Activated CD4-positive, alpha-beta T cell treated with anti-CD3 and anti-CD28 coated beads, Interleukin-2, amount 10 ng/mL, durations not matched to agents 7 days and 5 days (primary cell): ENCODE data around the gene TTC6. TPM values are rescaled to one million over a fixed set of nuclear protein-coding genes. Genes with fewer than 3 reads are reported as not detected.

Experiments
- CTCF ChIA-PET: fragments of 350-600 bp; sonication (Branson Sonifier 250); formaldehyde crosslinking; loops from one replicate; lab custom pipeline; 2021; ENCODE audit warnings: antibody characterized with exemption; lab: Charles Lee
- POLR2A ChIA-PET: fragments of 350-600 bp; sonication (Branson Sonifier 250); formaldehyde crosslinking; loops from one replicate; lab custom pipeline; 2021; ENCODE audit warnings: antibody characterized with exemption; lab: Charles Lee
- DNase-seq: peaks from one replicate; pipeline ENCODE4 v3.0.0-alpha.2; 2020
- H3K27ac Mint-ChIP-seq: one replicate; pipeline ENCODE4 v1.8.0; 2021; ENCODE audit warnings: mild to moderate bottlenecking, moderate library complexity, mixed read lengths
- H3K27me3 Mint-ChIP-seq: one replicate; pipeline ENCODE4 v1.8.0; 2021; ENCODE audit warnings: mixed read lengths
- H3K36me3 Mint-ChIP-seq: one replicate; pipeline ENCODE4 v1.8.0; 2021; ENCODE audit warnings: low read depth, mixed read lengths
- H3K4me1 Mint-ChIP-seq: one replicate; pipeline ENCODE4 v1.8.0; 2021; ENCODE audit warnings: mixed read lengths
- H3K4me3 Mint-ChIP-seq: one replicate; pipeline ENCODE4 v1.8.0; 2021; ENCODE audit warnings: mild to moderate bottlenecking, moderate library complexity, mixed read lengths
- H3K9me3 Mint-ChIP-seq: one replicate; pipeline ENCODE4 v1.8.0; 2021; ENCODE audit warnings: mixed read lengths
- total RNA-seq, 2 experiments: library from RNA; stranded (reverse); gene quantifications; one replicate each; pipeline ENCODE4 v1.2.3, GENCODE V29; 2021

TTC6 gene
- total RNA-seq, 2 experiments from 2014 or later: not detected

DNA sequence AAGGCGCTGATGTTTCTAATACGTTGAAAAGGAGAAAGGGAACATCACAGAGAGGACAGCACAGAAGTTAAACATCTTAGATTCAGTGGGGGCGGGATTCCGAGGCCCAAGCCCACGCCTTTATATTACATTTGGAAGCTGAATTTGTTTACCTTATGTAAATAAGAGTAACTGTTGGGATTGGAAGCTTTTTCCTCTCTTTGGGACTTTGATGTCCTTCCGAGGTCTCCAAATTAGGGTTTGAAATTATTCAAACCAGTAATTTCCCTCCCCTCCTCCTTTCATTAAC lies 6.8 kb upstream of the TTC6 start:
- CTCF ChIA-PET: no interaction called here
- Mint-ChIP-seq H3K27me3 (peaks cover 72% of the 10 kb centered on the region), H3K9me3 (peaks cover 2% of the 10 kb centered on the region), H3K27ac (no peak overlapping the region), H3K4me3 (no peak overlapping the region), H3K36me3 (peaks cover 4% of the 10 kb centered on the region), H3K4me1 (no peaks in the 10 kb centered on the region)
- no peak for DNase-seq
- POLR2A ChIA-PET: no interaction called here

DNA sequence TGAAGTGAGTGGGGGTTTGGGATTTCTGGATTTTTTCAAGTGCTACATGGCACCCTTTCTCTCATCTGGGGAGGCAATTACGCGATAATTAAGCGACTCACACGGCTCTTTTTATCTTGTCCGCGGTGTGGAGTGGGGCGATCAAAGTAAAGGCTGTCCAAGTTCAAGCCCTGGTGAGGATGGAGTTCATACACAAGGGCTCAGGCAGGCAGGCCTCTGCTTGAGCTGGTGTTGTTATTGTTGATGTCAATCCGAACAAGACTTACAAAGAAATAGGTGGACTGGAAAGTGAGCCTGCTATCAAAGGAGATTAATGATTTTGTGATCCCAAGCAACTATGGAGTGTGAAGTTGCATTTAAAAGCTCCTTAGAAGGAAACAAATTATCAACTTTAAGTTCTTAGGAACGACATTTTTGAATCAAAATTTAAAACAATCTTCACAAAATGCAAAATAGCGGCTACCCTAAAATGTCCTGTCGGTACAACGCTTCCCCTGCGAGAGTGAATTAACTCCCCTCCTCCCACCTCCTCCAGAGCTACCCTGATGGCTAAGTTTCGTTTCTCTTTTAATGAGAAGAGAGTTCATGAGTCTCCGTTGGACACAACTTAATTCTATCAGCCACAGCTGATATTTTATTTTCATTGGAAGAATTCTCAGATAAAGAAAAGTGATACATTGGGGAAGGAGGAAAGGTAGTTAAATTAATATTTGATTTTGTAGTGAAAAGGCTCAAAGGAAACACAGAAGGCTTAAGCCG lies 6.3 kb upstream of the TTC6 start:
- Mint-ChIP-seq H3K9me3 (peaks cover 6% of the 10 kb centered on the region), H3K27me3 (peaks cover 78% of the 10 kb centered on the region), H3K4me1 (peaks cover 2% of the 10 kb centered on the region), H3K4me3 (no peak overlapping the region), H3K27ac (no peak overlapping the region), H3K36me3 (peaks cover 6% of the 10 kb centered on the region)
- no peak for DNase-seq
- CTCF ChIA-PET: interaction anchor here (0.6 kb wide), 1 partner anchor 274 kb away, joined by 3 read pairs; no protein-coding TSS in a partner anchor
- POLR2A ChIA-PET: no interaction called here

GRCh38 chr14:37589715-37590427 lies 5.6 kb upstream of the TTC6 start:
- Mint-ChIP-seq H3K4me3 (no peak overlapping the region), H3K36me3 (peaks cover 8% of the 10 kb centered on the region), H3K9me3 (peaks cover 7% of the 10 kb centered on the region), H3K27me3 (peaks cover 80% of the 10 kb centered on the region), H3K27ac (no peak overlapping the region), H3K4me1 (peaks cover 4% of the 10 kb centered on the region)
- CTCF ChIA-PET: interaction anchor here (0.6 kb wide), 1 partner anchor 274 kb away, joined by 3 read pairs; no protein-coding TSS in a partner anchor
- no peak for DNase-seq
- POLR2A ChIA-PET: no interaction called here

DNA sequence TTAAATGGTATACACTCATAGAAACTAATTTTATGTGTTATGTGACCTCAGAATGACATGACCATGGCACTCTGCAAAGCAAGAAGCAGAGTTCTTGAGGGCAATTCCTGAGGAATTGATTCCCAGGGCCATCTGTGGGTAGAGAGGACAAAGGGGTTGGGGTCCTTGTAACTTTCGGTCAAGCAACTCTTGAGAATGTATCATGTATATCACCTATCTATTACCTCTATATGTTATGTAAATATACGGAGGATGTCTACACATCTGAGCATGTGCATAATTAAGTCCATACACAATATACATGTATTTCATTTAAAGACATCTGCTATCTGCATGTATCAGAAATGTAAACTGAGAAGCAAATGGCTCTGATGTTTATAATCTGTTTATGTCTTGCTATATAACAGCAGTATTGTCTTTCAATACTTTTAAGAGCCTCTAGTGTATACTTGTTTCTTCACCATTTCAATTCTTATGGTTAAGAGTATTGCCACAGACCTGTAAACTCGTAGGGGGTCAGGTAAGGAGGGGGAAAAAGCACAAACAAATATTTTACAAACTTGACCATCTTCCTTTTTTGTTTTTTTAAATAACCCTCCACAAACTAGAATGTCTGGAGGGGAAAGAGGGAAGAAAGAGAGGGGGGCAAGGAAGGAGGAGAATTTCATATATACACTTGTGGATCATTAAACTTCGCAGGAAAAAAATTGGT lies 4.8 kb upstream of the TTC6 start:
- no peak for DNase-seq
- ChIA-PET POLR2A (no interaction called here), CTCF (no interaction called here)
- no peak overlapping the region for H3K4me3 Mint-ChIP-seq
- peaks cover 7% of the 10 kb centered on the region for H3K9me3 Mint-ChIP-seq
- H3K4me1 Mint-ChIP-seq: peaks cover 4% of the 10 kb centered on the region
- peaks cover 75% of the 10 kb centered on the region for H3K27me3 Mint-ChIP-seq
- peaks cover 8% of the 10 kb centered on the region for H3K36me3 Mint-ChIP-seq
- H3K27ac Mint-ChIP-seq: peak overlapping the region; percentile 72

- Mint-ChIP-seq H3K9me3 (peaks cover 7% of the 10 kb centered on the region), H3K4me3 (peak overlapping the region; percentile 18), H3K36me3 (peaks cover 8% of the 10 kb centered on the region), H3K27ac (peak overlapping the region; percentile 72), H3K4me1 (peaks cover 8% of the 10 kb centered on the region), H3K27me3 (peaks cover 75% of the 10 kb centered on the region)
- ChIA-PET CTCF (no interaction called here), POLR2A (no interaction called here)
- no peak for DNase-seq
Measured at GRCh38 chr14:37591311-37591940, 4.0 kb upstream of the TTC6 start.

DNA sequence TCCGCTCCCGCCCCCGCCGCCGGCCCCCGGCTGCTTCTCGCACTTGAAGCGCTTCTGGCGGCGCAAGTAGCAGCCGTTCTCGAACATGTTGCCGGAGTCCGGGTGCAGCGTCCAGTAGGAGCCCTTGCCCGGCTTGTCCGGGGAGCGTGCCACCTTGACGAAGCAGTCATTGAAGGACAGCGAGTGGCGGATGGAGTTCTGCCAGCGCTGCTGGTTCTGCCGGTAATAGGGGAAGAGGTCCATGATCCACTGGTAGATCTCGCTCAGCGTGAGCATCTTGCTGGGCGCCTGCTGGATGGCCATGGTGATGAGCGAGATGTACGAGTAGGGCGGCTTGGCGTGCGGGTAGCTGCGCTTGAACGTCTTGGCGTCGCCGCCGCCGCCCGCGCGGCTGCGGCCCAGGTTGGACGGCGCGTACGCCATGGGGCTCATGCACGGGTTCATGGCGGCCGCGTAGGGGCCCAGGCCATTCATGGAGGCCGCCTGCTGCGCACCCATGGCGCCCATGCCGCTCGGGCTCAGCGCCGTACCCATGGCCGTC lies 3.4 kb upstream of the TTC6 start:
- Mint-ChIP-seq H3K27me3 (peaks cover 77% of the 10 kb centered on the region), H3K4me3 (no peak overlapping the region), H3K36me3 (peaks cover 8% of the 10 kb centered on the region), H3K9me3 (peaks cover 7% of the 10 kb centered on the region), H3K27ac (peak overlapping the region; percentile 25), H3K4me1 (peaks cover 9% of the 10 kb centered on the region)
- CTCF ChIA-PET: no interaction called here
- POLR2A ChIA-PET: no interaction called here
- DNase-seq: no peak

DNA sequence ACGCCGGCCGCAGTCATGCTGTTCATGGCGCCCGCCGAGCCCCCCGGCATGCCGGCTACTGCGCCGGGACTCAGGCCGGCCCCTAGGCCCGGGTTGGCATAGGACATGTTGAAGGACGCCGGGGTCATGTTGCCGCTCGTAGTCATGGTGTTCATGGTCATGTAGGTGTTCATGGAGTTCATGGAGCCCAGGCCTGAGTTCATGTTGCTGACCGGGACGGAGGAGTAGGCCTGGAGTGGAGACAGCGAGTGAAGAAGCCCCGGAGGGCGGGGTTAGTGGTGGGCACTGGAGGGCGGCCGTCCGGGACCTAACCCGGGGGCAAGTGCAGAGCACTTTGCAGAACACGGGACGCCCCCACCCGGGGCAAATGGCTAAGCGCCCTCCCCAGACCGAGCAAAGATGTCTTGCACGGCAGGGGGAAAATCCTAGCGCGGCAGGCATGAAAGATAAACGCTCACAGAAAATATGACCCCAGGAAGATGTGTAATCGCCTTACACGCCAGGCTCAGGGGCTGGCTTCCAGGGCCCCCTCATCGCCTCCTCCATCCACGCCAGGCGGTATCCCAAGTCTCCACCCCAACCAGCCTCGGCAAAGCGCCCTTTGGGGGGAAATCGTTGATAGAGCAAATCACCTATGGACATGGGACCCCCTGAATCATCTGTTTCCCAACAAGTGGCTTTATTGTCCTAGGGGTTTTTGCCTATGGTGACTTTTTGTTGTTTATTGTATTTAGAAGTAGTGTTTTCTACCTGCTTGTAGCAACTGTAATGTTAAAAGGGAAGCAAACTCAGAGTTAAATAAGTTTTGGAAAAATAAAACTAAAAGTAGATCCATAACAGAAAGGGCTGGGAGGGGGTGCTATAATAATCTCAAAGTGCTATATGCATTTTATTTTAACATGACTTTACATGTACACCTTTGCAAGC lies 2.7 kb upstream of the TTC6 start:
- Mint-ChIP-seq H3K36me3 (peaks cover 8% of the 10 kb centered on the region), H3K4me1 (peaks cover 9% of the 10 kb centered on the region), H3K9me3 (peaks cover 9% of the 10 kb centered on the region), H3K27ac (peak overlapping the region; percentile 57), H3K27me3 (peaks cover 75% of the 10 kb centered on the region), H3K4me3 (no peak overlapping the region)
- DNase-seq: no peak
- ChIA-PET POLR2A (no interaction called here), CTCF (interaction anchor here (0.6 kb wide), 1 partner anchor 10 kb away, joined by 3 read pairs; no protein-coding TSS in a partner anchor)

DNA sequence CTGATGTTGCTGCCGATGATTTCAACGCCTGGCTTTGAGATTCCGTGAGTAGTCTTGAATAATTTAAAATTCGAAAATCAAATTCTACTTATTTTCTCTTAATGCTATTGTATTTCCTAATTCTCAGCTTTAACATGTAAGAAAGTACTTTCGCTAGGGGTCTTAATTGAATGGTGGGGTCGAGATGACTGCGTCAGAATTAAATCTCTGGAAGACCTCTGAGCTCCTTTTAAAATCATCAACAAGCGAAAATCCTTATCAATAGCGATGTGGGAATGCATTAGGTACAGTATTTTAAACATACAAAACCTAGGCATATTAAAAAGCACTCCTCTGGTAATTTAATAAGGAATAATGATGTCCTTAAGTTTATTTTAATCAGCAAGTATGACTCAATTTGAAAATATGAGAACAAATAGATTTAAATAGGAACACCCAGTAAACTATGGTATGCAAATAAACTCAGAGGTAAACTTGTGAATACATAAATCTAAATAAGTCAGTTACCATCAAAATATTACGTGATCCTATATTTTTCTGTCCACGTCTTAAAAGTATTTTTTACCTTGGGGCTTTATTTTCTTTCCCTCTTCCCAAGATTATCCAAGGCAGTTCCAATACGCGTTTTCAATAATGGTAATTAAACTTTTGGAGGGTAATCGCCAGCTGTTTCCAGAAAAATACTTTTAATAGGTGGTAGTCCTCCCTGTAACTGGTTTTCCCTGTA lies 1.8 kb upstream of the TTC6 start:
- Mint-ChIP-seq H3K4me1 (peaks cover 9% of the 10 kb centered on the region), H3K4me3 (peak overlapping the region; percentile 49), H3K27me3 (peaks cover 72% of the 10 kb centered on the region), H3K9me3 (peaks cover 9% of the 10 kb centered on the region), H3K36me3 (peaks cover 6% of the 10 kb centered on the region), H3K27ac (peak overlapping the region; percentile 68)
- ChIA-PET POLR2A (no interaction called here), CTCF (interaction anchor here (0.6 kb wide), 1 partner anchor 9 kb away, joined by 3 read pairs; no protein-coding TSS in a partner anchor)
- DNase-seq: no peak

GRCh38 chr14:37594238-37594970 lies 1.0 kb upstream of the TTC6 start:
- Mint-ChIP-seq H3K27me3 (peaks cover 71% of the 10 kb centered on the region), H3K9me3 (peaks cover 7% of the 10 kb centered on the region), H3K4me3 (peak overlapping the region; percentile 49), H3K4me1 (peaks cover 9% of the 10 kb centered on the region), H3K36me3 (peaks cover 12% of the 10 kb centered on the region), H3K27ac (peak overlapping the region; percentile 68)
- POLR2A ChIA-PET: no interaction called here
- CTCF ChIA-PET: no interaction called here
- DNase-seq: peak; percentile 24

DNA sequence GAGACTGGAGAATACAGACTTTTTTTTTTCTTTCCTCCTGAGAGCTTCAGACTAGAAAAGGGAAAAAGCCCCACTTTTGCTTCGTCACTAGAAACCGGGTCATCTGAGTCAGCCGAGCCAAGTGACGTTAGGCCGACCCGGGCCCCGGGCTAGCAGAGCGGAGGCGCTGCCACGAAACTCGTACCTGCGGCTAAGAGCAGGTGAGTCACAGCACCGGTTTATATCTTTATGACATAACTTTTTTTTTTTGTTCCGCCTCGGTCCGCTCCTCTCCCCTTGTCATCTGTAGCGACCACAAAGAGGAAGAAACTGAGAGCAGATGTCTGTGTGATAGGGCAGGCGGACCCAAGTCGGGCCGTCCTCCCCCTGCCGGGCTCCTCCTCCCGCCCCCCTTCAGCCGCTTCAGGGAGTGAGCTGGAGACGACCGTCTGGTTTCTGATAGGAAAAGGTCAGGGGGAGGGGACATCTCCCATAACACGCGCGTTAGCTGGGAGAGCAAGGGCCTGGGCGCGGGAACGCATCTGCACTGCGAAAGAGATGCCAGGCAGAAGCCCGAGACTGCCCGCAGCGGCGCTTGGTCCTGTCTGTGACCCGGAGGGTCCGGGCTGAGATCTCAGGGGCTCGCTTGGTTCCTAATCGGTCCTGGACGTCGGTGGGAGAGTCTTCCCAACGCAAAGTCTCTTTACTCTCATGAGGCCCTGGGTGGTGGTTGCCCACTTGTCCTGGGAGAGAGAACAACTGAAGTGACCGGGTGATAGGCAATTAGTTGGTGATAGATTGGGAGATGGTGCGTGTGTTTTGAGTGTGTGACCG lies 586 bp downstream of the TTC6 start:
- no peak for DNase-seq
- Mint-ChIP-seq H3K27ac (peak overlapping the region; percentile 19), H3K36me3 (peaks cover 9% of the 10 kb centered on the region), H3K4me1 (peaks cover 9% of the 10 kb centered on the region), H3K9me3 (peaks cover 7% of the 10 kb centered on the region), H3K27me3 (peaks cover 75% of the 10 kb centered on the region), H3K4me3 (peak overlapping the region; percentile 34)
- ChIA-PET POLR2A (no interaction called here), CTCF (interaction anchor here (1.2 kb wide), 1 partner anchor 9 kb away, joined by 4 read pairs; no protein-coding TSS in a partner anchor)
